HFF-Myc (cell line): ENCODE data around the gene RALGPS2.

Source experiments
- DNase-seq: peaks from one replicate; pipeline ENCODE4 v3.0.0-alpha.2; 2011; ENCODE audit warnings: low read depth; ENCODE audit errors: extremely low read depth
- H3K4me3 ChIP-seq: replicated peaks from 2 replicates; pipeline ENCODE4 v1.5.1; 2011; ENCODE audit warnings: low read depth, mild to moderate bottlenecking, control low read depth, low read length
- TF ChIP-seq, protein P1 (sequence below): IDR thresholded peaks from 2 replicates; pipeline ENCODE4 v1.5.1; 2012; ENCODE audit warnings: mild to moderate bottlenecking, low read depth, low read length, control low read depth; ENCODE audit errors: missing control alignments

Gene RALGPS2, protein sequence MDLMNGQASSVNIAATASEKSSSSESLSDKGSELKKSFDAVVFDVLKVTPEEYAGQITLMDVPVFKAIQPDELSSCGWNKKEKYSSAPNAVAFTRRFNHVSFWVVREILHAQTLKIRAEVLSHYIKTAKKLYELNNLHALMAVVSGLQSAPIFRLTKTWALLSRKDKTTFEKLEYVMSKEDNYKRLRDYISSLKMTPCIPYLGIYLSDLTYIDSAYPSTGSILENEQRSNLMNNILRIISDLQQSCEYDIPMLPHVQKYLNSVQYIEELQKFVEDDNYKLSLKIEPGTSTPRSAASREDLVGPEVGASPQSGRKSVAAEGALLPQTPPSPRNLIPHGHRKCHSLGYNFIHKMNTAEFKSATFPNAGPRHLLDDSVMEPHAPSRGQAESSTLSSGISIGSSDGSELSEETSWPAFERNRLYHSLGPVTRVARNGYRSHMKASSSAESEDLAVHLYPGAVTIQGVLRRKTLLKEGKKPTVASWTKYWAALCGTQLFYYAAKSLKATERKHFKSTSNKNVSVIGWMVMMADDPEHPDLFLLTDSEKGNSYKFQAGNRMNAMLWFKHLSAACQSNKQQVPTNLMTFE

DNA sequence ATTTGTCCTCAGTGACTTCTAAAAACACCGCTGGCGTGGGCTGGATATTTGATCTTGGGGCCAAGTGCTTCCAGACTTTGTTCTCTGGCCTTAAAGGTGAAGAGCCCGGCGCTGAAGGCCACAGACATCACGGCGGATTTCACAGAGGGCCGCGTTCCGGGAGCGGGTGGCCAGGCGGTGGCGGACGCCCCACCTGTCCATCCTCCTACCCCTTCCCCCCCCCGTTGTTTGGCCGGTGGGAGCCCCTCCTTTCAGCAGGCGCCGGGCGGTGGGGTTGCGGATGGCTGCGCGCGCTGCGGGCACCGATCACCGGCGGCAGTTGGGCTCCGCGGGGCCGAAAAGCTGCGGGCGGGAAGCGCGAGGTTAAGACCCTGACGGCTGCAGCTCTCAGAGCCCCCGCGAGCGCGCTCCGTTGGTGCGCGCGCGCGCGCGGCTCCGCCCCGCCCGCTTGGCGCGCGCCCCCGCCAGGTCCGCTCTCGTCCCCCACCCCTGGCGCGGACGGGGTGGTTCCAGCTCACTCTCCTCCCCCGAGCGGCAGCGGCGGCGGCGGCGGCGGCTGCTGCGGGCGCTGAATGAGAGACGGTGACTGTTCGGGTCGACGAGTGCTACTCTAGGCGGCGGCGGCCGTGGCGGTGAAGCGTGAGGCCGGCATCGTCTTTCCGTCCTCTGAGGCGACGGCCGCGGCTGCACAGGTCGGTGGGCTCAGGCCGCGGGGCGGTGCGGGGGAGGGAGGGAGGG is at the start of gene RALGPS2:
Gene RALGPS2, plus strand, starts transcription at position 517 of the 738 bp plus-strand sequence. CDS start 51,521 bp downstream, outside the sequence.
- no peak for DNase-seq
- peak within 1 kb of the TSS; percentile 70 for H3K4me3 ChIP-seq
- TF ChIP-seq, protein P1, sequence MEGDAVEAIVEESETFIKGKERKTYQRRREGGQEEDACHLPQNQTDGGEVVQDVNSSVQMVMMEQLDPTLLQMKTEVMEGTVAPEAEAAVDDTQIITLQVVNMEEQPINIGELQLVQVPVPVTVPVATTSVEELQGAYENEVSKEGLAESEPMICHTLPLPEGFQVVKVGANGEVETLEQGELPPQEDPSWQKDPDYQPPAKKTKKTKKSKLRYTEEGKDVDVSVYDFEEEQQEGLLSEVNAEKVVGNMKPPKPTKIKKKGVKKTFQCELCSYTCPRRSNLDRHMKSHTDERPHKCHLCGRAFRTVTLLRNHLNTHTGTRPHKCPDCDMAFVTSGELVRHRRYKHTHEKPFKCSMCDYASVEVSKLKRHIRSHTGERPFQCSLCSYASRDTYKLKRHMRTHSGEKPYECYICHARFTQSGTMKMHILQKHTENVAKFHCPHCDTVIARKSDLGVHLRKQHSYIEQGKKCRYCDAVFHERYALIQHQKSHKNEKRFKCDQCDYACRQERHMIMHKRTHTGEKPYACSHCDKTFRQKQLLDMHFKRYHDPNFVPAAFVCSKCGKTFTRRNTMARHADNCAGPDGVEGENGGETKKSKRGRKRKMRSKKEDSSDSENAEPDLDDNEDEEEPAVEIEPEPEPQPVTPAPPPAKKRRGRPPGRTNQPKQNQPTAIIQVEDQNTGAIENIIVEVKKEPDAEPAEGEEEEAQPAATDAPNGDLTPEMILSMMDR, result no peak

DNA sequence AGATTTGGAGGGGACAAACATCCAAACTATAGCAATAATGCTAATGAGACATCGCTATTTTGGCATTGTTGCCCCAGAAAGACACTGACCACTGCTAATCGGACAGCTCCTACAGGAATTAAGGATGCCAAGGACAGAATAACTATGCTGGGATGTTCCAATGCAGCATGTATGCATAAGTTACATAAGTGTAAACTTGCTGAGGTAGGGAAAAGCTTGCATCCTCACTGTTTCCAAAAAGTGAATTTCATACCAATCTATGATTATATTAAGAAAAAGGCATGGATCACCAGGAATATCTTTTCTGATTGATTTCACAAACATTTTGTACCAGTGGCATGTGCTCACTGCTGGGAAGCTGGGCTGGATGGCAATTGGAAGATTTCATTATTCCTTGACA is 45.8 kb upstream of the RALGPS2 start:
- TF ChIP-seq, protein P1, result no peak
- no peak overlapping the region for H3K4me3 ChIP-seq
- DNase-seq, result no peak

DNA sequence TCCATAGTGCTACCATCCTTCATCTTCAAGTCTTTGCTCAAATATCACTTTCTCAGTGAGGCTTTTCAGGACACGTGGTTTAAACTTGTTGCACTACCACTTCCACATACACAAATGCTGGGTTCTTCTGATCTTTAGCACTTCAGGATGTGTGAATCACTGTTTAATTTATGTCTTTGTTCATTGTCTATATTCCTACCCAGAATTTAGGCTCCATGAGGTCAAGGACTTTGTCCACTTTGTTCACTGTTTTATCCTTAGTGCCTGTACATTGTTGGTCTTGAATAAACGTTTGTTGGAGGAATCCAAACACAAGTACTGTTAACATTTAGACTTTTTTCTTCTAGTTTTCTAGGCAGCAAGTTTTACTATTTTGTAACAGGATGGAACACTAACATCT is 42.6 kb upstream of the RALGPS2 start:
- TF ChIP-seq, protein P1, result no peak
- DNase-seq, result no peak

DNA sequence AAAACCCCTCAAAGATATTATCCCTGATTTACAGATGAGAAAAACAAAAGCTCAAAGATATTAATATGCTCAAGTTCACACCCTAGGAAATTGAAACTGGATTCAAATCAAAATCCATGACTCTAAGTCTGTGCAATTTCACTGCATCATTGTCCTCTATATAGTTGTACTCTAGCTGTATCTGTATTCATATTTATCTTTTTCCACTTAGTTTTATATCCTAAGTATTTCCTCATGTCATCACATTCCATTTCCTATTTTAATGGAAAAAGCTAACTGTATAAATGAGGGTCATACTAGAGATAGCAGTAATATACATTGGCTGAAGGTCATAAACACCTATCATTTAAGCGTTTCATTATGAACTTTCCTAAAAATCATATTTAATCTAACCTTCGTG is 42.2 kb upstream of the RALGPS2 start:
- TF ChIP-seq, protein P1, result no peak
- H3K4me3 ChIP-seq, result no peak overlapping the region
- DNase-seq, result no peak

More for the DNA sequence above, 42.6 kb upstream of the RALGPS2 start:
- H3K4me3 ChIP-seq, result no peak overlapping the region

DNA sequence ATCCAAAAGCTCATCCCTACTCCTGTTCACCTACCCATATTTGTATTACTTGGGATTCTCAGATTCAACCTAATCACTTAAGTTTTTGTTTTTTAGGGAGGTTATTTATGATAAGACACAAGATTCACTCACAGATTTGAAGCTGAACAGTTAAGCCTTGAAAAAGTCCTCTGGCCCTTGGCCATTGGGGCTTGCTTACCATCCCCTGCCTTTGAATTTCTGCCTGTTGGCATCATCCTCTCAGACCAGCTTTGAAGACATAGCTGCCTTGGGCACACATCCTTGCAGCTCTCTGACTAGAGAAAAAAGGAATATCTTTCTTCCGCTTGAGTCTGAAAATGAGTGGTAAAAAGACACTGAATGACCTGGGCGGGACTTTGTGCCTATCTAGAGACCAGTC is 41.8 kb upstream of the RALGPS2 start:
- TF ChIP-seq, protein P1, result no peak
- no peak for DNase-seq
- no peak overlapping the region for H3K4me3 ChIP-seq

DNA sequence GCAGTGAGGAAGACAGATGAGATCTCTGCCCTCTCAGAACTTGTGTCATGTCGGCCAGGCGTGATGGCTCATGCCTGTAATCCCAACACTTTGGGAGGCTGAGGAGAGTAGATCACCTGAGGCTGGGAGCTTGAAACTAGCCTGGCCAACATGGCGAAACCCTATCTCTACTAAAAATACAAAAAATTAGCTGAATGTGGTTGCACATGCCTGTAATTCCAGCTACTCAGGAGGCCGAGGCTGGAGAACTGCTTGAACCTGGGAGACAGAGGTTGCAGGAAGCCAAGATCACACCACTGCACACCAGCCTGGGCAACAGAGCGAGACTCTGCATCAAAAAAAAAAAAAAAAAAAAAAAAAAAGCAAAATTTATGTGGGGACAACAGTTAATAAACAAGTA is 40.9 kb upstream of the RALGPS2 start:
- no peak overlapping the region for H3K4me3 ChIP-seq
- no peak for DNase-seq
- TF ChIP-seq, protein P1, result no peak
